Measurements from ENCODE around the gene PDLIM1. TPM values are rescaled to one million over a fixed set of nuclear protein-coding genes. Genes with fewer than 3 reads are reported as not detected.

Gene PDLIM1
- total RNA-seq, 1 donor from 2014 or later, result 200 TPM

DNA sequence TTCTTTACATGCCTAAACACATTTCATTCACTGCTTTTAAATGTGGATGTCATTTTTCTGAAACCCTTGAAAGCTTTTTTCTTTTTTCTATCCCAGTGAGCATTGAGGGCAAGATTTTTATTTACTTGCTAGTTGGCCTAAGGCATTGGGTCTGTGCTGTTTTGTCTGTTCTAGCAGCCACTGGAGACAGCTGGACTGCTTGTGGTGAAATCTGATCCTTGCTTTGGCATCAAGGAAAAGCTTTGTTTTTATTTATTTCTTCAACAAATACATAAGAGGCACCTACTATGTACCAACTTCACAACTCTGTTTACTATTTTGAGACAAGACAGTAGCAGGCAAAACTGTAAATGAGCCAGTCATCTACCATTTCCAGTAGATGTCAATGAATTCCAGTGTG, 28.4 kb upstream of the PDLIM1 start:
- no peak for DNase-seq (ENCODE audit: low spot score)

GRCh38 chr10:95315509-95315908, 24.7 kb upstream of the PDLIM1 start:
- DNase-seq (ENCODE audit: low spot score), result no peak

DNA sequence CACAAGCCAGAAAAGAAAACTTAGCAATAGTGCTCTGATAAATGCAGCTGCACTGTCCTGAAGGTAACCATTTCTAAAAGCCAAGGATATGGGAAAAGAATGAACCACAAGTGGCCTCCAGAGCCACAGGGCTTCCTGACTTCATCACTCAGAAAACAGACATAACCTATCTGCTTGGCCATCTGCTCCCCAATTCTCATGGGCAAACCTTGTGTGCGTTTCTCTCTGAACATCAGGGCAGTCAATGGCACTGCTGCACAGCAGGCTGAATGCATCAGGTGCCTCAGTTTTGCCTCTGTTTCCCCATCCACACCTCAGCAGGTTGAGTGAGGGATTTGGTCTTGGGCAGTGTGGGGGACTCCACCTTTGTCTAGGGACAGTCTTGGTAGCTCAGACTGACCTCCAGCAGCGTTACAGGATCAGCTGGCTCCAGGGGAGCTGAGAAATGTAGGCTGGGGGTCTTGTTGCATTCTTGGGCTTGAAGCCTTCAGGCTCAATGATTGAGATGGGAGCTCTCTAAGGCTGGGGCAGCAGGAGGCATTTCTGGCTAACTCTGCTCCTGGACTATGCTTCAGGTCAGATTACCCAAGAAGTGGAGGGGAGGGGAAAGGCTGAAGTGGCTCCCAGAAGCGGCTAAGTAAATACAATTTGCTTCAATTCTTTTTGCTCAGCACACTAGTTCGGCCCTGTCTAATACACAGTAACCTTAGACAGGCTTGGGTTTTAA, 23.6 kb upstream of the PDLIM1 start:
- no peak for DNase-seq (ENCODE audit: low spot score)

DNA sequence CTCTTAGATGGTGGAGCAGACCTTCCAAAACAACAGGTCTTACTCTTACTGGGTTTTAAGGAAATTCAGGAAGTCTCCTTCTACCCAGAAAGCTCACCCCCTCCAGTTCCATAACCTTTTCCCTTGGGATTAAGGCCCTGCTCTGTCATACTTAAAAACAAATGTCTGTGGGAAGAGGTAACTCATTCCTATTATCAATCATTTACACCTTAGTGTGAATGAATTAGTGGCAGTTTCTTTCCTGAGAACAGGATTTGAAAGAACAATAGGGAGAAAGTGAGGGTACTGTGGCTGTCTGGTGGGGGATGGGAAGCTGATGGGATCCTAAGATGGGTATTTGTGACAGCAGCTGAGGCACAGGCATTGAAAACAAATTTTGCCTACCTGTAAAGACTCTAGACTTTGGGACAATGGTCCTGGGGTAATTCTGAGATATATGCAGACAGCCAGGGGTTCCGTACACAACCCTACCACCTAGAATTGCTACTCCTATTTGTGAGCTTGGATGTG, 22.2 kb upstream of the PDLIM1 start:
- no peak for DNase-seq (ENCODE audit: low spot score)

- DNase-seq (ENCODE audit: low spot score), result no peak
These were observed 21.5 kb upstream of the PDLIM1 start for GRCh38 chr10:95312257-95312656.

GRCh38 chr10:95309958-95310357, 19.2 kb upstream of the PDLIM1 start:
- DNase-seq (ENCODE audit: low spot score), result no peak

DNA sequence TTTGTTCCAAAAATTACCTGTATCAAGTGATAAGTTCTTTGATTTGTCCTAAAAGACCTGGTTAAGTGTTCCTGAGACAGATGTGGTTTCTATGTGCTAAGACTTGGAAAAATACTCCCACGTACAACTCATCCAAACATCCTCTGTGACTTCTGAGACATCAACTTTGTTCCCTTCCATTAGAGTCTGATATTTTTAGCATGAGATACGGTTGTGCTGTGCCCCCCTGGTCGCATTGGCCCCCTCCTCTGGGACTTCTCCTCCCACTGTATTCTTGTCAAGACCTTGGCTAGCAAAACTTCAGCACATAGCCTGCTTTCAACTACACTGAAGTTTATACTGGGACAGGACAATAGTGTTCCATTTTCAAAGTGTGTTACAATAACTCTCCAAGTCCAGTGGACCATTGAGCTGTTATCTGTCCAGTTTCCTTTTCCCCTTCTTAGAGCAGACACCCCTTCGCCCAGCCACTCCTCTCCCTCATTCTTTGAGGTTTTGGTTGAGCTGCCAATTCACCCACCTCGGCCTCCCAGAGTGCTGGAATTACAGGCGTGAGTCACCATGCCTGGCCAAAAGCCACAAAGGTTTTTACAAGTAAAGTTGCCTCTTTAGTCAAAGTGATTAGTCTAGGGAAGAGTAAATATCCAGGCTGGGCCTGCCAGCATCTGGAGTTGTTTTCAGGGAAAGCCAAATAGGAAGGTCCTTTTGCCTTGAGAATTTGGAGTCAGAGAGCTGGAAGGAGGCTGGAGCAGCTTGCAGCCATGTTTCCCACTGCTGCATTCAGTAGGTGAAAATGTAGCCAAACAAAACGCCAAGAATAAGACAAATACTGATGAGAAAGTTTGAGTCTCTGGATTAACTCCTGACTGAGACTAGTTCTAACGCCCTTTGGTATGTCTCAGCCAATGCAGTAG, 17.8 kb upstream of the PDLIM1 start:
- DNase-seq (ENCODE audit: low spot score), result no peak

GRCh38 chr10:95306851-95307250, 16.0 kb upstream of the PDLIM1 start:
- no peak for DNase-seq (ENCODE audit: low spot score)

- DNase-seq (ENCODE audit: low spot score), result no peak
These were observed 15.5 kb upstream of the PDLIM1 start for GRCh38 chr10:95306318-95306650.

DNA sequence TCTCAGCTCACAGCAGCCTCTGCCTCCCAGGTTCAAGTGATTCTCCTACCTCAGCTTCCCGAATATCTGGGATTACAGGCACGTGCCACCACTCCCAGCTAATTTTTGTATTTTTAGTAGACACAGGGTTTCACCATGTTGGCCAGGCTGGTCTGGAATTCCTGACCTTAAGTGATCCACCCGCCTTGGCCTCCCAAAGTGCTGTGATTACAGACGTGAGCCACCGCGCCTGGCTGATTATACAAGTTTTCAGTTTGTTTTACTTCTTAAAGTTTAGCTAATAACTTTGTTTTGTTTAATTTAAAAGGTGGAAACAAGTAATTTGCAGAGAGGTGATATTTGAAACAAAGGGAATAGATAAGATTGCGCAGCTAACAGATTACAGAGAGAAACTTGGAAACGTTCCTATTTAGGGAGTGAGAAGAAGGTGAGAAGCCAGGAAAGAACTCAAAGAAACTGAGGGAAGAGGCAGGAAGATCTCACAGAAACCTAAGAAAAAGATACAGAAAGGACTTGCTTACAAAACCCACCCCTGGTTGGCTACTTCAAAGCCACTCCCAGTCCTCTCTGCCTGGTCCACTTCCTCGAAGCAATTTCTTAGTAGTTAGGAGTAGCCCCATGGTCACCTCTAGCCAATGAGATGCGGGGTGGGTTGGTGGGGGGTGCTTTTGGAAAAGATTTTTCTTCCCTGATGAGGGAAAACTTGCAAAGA, 15.0 kb upstream of the PDLIM1 start:
- DNase-seq (ENCODE audit: low spot score), result no peak

DNA sequence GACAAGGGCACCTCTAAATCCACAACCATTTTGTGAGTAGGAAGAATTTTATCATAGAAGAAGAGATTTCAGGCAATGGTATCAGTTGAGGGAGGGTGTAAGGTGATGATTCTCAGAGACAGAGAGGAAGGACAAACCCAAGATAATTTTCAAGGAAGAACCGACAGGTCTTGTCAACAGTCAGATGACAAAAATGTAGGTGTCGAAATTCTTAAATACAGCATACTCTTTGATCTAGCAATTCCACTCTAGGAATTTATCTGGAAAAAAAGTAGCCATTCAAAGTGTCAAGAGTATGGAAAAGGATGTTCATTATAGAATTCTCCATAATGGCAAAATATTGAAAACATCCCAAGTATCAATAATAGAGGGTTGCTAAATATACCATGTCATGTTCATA, 14.2 kb upstream of the PDLIM1 start:
- no peak for DNase-seq (ENCODE audit: low spot score)

- no peak for DNase-seq (ENCODE audit: low spot score)
These were observed 13.7 kb upstream of the PDLIM1 start for GRCh38 chr10:95304463-95304862.

GRCh38 chr10:95303950-95304349, 13.1 kb upstream of the PDLIM1 start:
- no peak for DNase-seq (ENCODE audit: low spot score)

- no peak for DNase-seq (ENCODE audit: low spot score)
These were observed 12.7 kb upstream of the PDLIM1 start for GRCh38 chr10:95303535-95303934.

- DNase-seq (ENCODE audit: low spot score), result no peak
These were observed 9.3 kb upstream of the PDLIM1 start for GRCh38 chr10:95300022-95300539.

DNA sequence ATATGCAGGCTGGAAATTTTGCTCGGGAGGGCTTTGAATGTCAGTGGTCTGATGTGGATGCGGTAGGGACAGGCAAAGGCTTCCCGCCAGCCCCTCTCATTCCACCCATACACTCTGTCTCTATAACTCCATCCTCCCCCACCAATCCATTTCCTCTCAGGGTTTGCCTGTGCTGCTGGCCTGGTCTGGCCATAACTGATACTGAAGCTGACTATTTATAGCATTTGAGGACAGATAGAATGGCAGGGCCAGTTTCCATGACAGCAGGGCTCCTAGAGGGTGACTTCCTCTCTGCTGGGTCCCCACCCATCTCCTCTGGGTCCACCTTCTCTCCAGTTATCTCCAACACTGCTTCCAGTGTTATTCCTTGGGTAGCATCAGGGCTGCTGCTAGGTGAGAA, 6.6 kb upstream of the PDLIM1 start:
- DNase-seq (ENCODE audit: low spot score), result no peak

DNA sequence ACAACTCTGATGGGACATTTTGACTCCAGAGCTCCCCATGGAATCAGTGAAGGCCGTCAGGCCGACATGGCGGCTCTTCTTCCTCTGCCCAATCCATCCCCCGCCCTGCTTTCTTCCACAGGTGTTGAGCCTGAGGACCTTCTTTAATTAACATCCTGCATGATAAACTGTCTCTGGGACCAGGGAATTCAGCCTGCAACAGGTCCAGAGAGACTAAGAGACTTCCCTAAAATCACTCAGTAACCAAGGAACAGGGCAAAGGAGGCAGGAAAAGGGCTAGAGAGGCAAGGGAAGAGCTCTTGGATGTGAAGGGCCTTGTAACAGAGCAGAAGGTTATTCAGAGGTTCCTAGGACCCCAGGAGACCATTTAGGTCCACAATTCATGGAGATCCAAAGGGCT, 6.0 kb upstream of the PDLIM1 start:
- no peak for DNase-seq (ENCODE audit: low spot score)

DNA sequence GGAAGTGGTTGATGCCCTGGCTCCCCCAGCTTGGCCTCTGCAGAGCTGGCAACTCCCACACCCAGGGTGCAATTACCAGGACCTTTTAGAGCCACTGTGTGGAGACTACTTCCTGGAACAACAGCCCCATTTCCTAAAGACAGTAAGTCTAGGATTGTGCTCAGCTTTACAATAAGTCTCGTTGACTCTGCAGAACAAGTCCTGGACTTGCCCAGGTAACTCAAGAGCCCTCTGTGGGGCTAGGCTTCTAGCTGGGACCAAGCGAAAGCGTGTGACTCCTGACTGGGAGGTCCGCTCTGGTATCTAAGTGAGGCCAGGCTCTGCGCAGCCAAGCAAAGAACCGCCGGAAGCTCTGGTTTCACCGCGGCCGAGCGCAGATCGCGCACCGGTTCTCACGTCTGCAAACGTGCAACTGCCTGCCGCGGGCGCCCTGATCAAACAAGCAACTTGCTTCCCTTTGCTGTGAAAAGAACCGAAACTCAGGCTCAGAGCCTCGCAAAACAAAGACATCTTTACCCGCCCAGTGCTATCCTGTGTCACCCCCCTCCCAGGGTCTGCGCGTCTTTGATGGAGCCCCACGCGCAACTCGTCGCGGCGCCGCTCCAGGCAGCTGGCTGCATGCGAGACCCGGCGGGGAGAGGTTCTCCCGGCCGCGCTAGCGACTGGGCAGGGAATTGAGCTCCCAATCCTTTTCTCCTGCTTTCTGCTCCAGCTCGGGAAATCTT, 4.4 kb upstream of the PDLIM1 start:
- no peak for DNase-seq (ENCODE audit: low spot score)

- no peak for DNase-seq (ENCODE audit: low spot score)
These were observed 2.8 kb upstream of the PDLIM1 start for GRCh38 chr10:95293631-95294030.

- no peak for DNase-seq (ENCODE audit: low spot score)
These were observed 699 bp upstream of the PDLIM1 start for GRCh38 chr10:95291365-95292039.
